Neural progenitor cell (in vitro differentiated cells): ENCODE measurements around the gene LRRC25. TPM values are rescaled to one million over a fixed set of nuclear protein-coding genes. Genes with fewer than 3 reads are reported as not detected.

ENCODE experiments used
- DNase-seq: peaks from one replicate; pipeline ENCODE4 v3.0.0-alpha.2; 2016; ENCODE audit warnings: low spot score
- H2AFZ ChIP-seq: fragments of 200-600 bp; sonication (generic); replicated peaks from 2 replicates; pipeline ENCODE4 v1.6.1; 2016; ENCODE audit warnings: antibody characterized with exemption
- H3F3A ChIP-seq: fragments of 200-600 bp; sonication (generic); 2 replicates; pipeline ENCODE4 v1.6.1; 2016; ENCODE audit warnings: antibody characterized with exemption, low read depth
- H3K27ac ChIP-seq: fragments of 200-600 bp; sonication (generic); 2 replicates; pipeline ENCODE4 v1.5.1; 2016; ENCODE audit warnings: mild to moderate bottlenecking
- H3K27me3 ChIP-seq: fragments of 200-600 bp; sonication (generic); 2 replicates; pipeline ENCODE4 v1.6.1; 2016; ENCODE audit warnings: mild to moderate bottlenecking, moderate library complexity
- H3K36me3 ChIP-seq: fragments of 200-600 bp; sonication (generic); 2 replicates; pipeline ENCODE4 v1.5.1; 2016
- H3K4me1 ChIP-seq: fragments of 200-600 bp; sonication (generic); 2 replicates; pipeline ENCODE4 v1.6.1; 2016; ENCODE audit warnings: mixed run types
- H3K4me2 ChIP-seq: fragments of 200-600 bp; sonication (generic); 2 replicates; pipeline ENCODE4 v1.6.1; 2016
- H3K4me3 ChIP-seq: fragments of 200-600 bp; sonication (generic); 2 replicates; pipeline ENCODE4 v1.5.1; 2016
- H3K79me2 ChIP-seq: fragments of 200-600 bp; sonication (generic); 2 replicates; pipeline ENCODE4 v1.6.1; 2016; ENCODE audit warnings: low read depth
- H3K9ac ChIP-seq: fragments of 200-600 bp; sonication (generic); 2 replicates; pipeline ENCODE4 v1.6.1; 2016
- H3K9me3 ChIP-seq: fragments of 200-600 bp; sonication (generic); 2 replicates; pipeline ENCODE4 v1.5.1; 2016; ENCODE audit warnings: low read depth
- H4K20me1 ChIP-seq: fragments of 200-600 bp; sonication (generic); 2 replicates; pipeline ENCODE4 v1.6.1; 2016; ENCODE audit warnings: low read depth
- H3K27ac Mint-ChIP-seq: 3 replicates; pipeline ENCODE4 v1.8.0; 2021; ENCODE audit warnings: mixed read lengths
- H3K27me3 Mint-ChIP-seq: 2 replicates; pipeline ENCODE4 v1.8.0; 2022; ENCODE audit warnings: low read depth, mild to moderate bottlenecking, inconsistent platforms, moderate library complexity, mixed read lengths; ENCODE audit not compliant: insufficient read depth
- H3K36me3 Mint-ChIP-seq: 3 replicates; pipeline ENCODE4 v1.8.0; 2021; ENCODE audit warnings: mixed read lengths
- H3K4me1 Mint-ChIP-seq: 3 replicates; pipeline ENCODE4 v1.8.0; 2021; ENCODE audit warnings: mixed read lengths
- H3K4me3 Mint-ChIP-seq: 3 replicates; pipeline ENCODE4 v1.8.0; 2021; ENCODE audit warnings: mild to moderate bottlenecking, moderate library complexity, mixed read lengths
- H3K9me3 Mint-ChIP-seq: 3 replicates; pipeline ENCODE4 v1.8.0; 2020; ENCODE audit warnings: mixed read lengths
- EZH2 ChIP-seq: fragments of 200-600 bp; sonication (generic); IDR thresholded peaks from 2 replicates; pipeline ENCODE4 v1.6.1; 2017; ENCODE audit warnings: antibody characterized with exemption, mild to moderate bottlenecking, moderate library complexity
- EZH2phosphoT487 ChIP-seq: fragments of 200-600 bp; sonication (generic); IDR thresholded peaks from 2 replicates; pipeline ENCODE4 v1.6.1; 2017; ENCODE audit warnings: antibody characterized with exemption
- total RNA-seq: library from RNA; depleted of rRNA; stranded (reverse); fragments of >200 nt; gene quantifications from 2 replicates; pipeline ENCODE4 v1.2.3, GENCODE V29; 2015; ENCODE audit warnings: low replicate concordance
- TF ChIP-seq, protein P1 (sequence below): fragments of 200-600 bp; sonication (generic); IDR thresholded peaks from 2 replicates; pipeline ENCODE4 v1.5.1; 2017; ENCODE audit warnings: antibody characterized with exemption, mild to moderate bottlenecking

The LRRC25 gene
- total RNA-seq, 1 donor from 2014 or later: not detected

GRCh38 chr19:18431351-18432197 is 34.2 kb upstream of the LRRC25 start:
- Mint-ChIP-seq H3K9me3 (no peaks in the 10 kb centered on the region), H3K4me1 (peaks cover 34% of the 10 kb centered on the region), H3K36me3 (peaks cover 3% of the 10 kb centered on the region), H3K4me3 (peak overlapping the region; percentile 63), H3K27ac (no peak overlapping the region), H3K27me3 (peaks cover 12% of the 10 kb centered on the region)
- H3K36me3 ChIP-seq: no peaks in the 10 kb centered on the region
- H3F3A ChIP-seq: peaks cover 66% of the 10 kb centered on the region
- TF ChIP-seq EZH2 (no peak), EZH2phosphoT487 (no peak)
- TF ChIP-seq, protein P1, sequence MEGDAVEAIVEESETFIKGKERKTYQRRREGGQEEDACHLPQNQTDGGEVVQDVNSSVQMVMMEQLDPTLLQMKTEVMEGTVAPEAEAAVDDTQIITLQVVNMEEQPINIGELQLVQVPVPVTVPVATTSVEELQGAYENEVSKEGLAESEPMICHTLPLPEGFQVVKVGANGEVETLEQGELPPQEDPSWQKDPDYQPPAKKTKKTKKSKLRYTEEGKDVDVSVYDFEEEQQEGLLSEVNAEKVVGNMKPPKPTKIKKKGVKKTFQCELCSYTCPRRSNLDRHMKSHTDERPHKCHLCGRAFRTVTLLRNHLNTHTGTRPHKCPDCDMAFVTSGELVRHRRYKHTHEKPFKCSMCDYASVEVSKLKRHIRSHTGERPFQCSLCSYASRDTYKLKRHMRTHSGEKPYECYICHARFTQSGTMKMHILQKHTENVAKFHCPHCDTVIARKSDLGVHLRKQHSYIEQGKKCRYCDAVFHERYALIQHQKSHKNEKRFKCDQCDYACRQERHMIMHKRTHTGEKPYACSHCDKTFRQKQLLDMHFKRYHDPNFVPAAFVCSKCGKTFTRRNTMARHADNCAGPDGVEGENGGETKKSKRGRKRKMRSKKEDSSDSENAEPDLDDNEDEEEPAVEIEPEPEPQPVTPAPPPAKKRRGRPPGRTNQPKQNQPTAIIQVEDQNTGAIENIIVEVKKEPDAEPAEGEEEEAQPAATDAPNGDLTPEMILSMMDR: no peak
- H3K9me3 ChIP-seq: no peaks in the 10 kb centered on the region
- no peak overlapping the region for H3K9ac ChIP-seq
- no peak overlapping the region for H2AFZ ChIP-seq
- H3K79me2 ChIP-seq: peaks cover 6% of the 10 kb centered on the region
- H3K4me2 ChIP-seq: peak overlapping the region; percentile 10
- no peak for DNase-seq
- no peaks in the 10 kb centered on the region for H3K27me3 ChIP-seq
- no peak overlapping the region for H3K27ac ChIP-seq
- peaks cover 46% of the 10 kb centered on the region for H3K4me1 ChIP-seq
- peaks cover 34% of the 10 kb centered on the region for H4K20me1 ChIP-seq
- no peak overlapping the region for H3K4me3 ChIP-seq

DNA sequence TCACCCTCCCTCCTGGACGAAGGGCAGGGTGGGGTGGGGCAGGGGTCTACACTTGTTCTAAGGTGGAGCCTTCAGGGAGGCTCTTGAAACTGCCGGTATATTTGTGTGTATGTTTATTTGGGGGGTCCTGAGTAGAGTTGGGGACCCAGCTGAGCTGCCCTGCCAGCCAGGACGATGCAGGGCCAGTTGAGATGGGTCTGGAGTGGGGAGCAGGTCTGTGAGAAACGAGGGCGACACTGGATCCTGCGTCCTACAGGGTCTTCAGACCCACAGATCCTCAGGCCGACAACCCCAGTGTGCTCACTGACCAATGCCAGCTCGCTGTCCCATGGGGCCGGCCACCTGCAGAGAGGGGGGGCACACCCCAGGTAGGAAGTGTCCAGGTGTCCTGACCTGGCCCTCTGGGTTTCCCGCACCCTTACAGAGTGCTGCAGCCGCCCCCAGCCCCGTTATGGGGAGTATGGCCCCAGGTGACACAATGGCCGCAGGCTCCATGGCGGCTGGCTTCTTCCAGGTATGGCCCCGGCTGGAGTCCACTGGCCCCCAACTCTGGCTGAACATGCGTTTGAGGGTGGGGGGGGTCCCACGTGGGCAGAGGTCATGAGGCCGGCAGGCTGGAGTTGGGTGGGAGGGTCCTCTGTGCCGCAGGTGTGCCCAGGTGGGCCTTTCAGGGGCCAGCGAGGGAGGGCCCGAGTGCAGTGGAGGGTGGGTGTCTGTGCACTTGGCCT is 33.2 kb upstream of the LRRC25 start:
- peak overlapping the region; percentile 76 for H3K4me3 Mint-ChIP-seq
- no peaks in the 10 kb centered on the region for H3K9me3 Mint-ChIP-seq
- DNase-seq: no peak
- peaks cover 32% of the 10 kb centered on the region for H3K4me1 Mint-ChIP-seq
- Histone ChIP-seq H3F3A (peaks cover 56% of the 10 kb centered on the region), H3K36me3 (no peaks in the 10 kb centered on the region), H3K4me2 (no peak overlapping the region), H3K4me3 (no peak overlapping the region), H3K9me3 (no peaks in the 10 kb centered on the region), H3K4me1 (peaks cover 46% of the 10 kb centered on the region), H3K9ac (no peak overlapping the region), H3K79me2 (peaks cover 6% of the 10 kb centered on the region), H3K27me3 (no peaks in the 10 kb centered on the region), H3K27ac (no peak overlapping the region), H2AFZ (no peak overlapping the region), H4K20me1 (peaks cover 24% of the 10 kb centered on the region)
- H3K27ac Mint-ChIP-seq: peak overlapping the region; percentile 91
- TF ChIP-seq, protein P1: no peak
- no peak for TF ChIP-seq EZH2
- no peak for TF ChIP-seq EZH2phosphoT487
- H3K36me3 Mint-ChIP-seq: no peaks in the 10 kb centered on the region
- H3K27me3 Mint-ChIP-seq: peaks cover 10% of the 10 kb centered on the region

DNA sequence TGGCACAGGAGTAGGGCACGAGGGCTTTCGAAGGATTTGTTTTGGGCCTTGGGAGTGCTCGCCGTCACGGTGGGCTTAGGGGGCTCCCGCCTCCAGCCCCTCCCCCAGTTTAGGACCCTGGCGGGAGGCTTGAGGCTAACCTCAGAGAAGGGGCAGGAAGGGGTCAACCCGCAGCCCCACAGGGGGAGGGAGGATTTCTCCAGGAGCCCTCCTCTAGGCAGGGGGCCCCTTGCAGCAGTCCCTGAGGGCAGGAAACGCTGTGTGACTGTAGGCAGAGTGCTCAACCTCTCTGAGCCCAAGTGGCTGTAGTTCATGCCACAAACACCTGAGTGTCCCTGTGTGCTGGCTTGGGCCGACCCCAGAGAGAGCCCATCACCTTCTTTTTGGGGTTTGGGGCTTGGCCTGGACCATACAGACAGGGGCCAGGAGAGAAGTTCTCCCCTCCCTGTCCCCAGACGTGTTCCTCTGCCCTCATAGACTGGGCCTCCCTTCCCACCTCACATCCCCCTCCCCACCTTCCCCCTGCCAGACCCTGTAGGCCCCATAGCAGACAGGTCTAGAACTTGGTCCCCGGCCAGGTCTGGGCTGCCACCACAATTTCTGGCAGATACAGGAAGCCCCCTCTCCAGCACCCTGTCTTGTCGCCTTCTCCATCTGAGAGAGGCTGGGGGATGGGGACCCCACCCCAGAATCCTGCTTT is 32.4 kb upstream of the LRRC25 start:
- Histone ChIP-seq H3K27me3 (no peaks in the 10 kb centered on the region), H3K4me3 (peak overlapping the region; percentile 65), H3K4me2 (peak overlapping the region; percentile 88), H3K9ac (no peak overlapping the region), H2AFZ (no peak overlapping the region), H3K9me3 (no peaks in the 10 kb centered on the region), H4K20me1 (peaks cover 17% of the 10 kb centered on the region), H3K36me3 (no peaks in the 10 kb centered on the region), H3F3A (peaks cover 53% of the 10 kb centered on the region), H3K4me1 (peaks cover 47% of the 10 kb centered on the region), H3K27ac (peak overlapping the region; percentile 50), H3K79me2 (peaks cover 6% of the 10 kb centered on the region)
- TF ChIP-seq EZH2phosphoT487: no peak
- TF ChIP-seq, protein P1: no peak
- no peak for TF ChIP-seq EZH2
- Mint-ChIP-seq H3K4me1 (peaks cover 31% of the 10 kb centered on the region), H3K4me3 (peak overlapping the region; percentile 76), H3K27ac (peak overlapping the region; percentile 69), H3K36me3 (no peaks in the 10 kb centered on the region), H3K9me3 (no peaks in the 10 kb centered on the region), H3K27me3 (peaks cover 10% of the 10 kb centered on the region)
- no peak for DNase-seq
